GM21447 (cell line): ENCODE results near the gene EEF1A2.

Experiments
- ATAC-seq: cut with Tn5 transposase; IDR thresholded peaks from one replicate; pipeline ENCODE4 v1.9.1; 2021; ENCODE audit not compliant: unreplicated experiment

EEF1A2 gene

DNA sequence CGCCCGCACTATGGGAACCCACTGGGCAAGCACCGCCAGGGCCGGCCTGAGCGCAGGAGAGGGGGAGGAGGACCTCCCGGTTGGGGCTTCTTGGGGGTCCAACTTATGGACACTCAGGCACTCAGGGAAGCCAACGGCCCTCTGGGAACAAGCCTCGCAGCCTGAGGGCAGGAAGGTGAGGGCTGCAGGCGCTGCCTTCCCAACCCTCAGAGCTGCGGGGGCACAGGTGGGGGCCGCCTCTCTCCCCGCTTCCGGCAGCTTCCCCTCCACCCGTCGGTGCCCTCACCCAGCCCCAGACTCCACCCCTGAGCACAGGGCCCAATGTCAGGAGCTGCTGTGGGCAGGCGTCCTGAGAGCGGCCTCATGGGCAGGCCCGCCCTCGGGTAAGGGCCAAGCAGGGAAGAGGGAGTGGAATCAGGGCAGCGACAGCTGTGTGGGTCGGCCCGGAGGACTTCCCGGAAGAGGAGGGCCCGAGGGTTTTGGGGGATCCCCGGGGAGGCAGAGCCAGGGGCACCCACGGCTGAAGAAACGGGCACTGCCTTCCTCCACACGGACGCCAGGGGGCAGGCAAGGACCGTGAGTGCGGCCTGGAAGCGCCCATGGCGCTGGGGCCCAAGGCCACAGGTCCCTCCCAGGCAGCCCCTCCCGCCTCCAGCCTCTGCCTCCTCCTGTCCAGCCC lies 38.8 kb upstream of the EEF1A2 start:
- ATAC-seq: peak; percentile 89

DNA sequence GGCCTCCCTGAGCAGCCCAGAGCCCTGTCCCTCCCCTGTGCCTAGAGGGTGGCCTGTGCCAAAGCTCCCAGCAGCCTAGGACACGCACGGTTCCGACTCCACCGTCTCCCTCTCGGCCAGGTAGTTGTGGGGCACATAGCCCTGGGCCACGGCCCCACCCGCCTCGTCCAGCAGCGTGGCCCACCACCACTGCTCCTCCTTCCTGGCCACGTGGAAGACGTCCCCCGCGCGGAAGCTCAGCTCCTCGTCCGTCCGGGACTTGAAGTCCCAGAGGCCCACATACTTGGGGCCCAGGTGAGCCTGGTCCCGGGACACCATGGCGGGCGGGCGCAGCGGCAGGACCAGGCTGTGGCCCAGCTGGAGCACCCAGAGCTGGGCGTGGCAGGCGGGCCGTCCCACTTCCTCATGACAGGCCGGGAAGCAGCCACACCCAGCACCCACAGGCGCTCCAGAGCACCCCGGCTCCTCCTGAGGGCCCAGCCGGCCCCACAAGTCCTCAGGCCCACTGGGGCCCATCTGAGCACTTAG lies 38.2 kb upstream of the EEF1A2 start, which contains the start of gene PTK6:
PTK6 (minus strand) TSS at position 380 of the 528 bp plus-strand sequence; CDS start at position 318, 62 bp downstream.
- peak; percentile 17 for ATAC-seq

DNA sequence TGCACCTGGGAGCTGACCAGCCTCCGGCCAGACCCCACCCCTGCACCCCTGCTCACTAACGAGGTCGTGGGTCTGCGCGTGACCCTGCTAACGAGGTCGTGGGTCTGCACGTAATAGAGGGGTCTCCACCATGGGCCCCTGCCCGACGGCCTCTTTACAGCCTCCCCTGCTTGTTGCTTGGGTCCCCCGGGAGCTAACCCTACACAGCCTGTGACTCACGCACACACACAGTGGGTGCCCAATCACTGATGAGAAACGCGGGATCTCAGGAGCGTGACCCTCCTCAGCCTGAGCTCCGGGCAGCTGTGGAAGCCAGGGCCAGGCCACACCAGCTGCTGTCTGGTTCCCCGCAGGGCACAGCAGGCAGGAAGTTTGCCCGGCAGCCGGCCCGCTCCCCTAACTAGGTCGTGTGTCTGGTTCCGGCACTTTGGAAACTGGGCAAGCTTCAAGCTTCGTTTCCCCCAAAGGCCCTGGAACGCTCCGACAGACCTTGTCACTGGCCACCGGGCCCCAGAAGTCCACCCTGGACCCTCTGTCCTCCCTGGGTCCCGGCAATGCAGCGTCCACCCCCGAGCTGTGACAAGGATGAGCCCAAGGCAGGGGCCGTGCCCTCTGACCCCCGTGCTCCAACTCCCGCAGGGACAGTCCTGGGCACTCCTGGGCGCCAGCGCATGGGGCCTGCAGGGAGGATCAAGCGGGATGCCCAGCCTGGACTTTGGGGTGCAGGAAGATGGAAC lies 37.5 kb upstream of the EEF1A2 start:
- no peak for ATAC-seq

DNA sequence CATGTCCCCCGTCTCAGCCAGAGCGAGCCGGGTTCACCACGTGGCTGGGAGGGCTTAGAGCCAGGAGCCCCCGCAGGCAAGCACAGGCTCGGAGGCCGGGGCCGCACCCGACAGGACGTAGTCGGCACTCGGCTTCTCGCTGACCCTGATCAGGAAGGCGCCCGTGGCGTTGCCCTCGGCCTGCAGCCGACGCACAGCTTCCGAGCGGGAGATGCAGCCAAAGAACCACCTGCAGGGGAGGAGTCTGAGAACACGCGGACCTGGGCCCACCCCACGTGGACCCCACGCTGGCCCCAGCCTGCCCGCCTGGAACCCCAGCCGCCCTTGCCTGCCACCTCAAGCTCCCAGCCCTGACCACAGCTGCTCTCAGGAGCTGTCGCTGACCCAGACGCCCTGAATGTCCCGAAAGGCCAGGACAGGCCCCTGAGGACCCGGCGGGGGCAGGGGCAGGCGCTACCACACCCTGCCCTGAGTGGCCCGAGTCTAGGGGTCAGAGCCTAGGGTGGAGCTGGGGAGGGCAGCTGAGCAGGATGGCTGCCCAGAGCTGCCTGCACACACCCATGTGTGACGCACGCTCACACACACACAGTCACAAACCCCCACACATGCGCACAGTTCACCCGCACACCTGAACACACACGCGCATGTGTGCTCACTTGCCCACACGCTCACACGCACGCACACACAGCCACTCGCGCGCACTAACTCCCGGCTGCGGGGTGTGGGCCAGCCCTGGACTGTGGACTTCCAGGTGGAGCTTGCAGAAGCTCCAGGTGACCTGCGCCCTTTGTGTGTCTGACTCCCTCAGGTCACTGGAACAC lies 36.2 kb upstream of the EEF1A2 start:
- ATAC-seq: no peak

DNA sequence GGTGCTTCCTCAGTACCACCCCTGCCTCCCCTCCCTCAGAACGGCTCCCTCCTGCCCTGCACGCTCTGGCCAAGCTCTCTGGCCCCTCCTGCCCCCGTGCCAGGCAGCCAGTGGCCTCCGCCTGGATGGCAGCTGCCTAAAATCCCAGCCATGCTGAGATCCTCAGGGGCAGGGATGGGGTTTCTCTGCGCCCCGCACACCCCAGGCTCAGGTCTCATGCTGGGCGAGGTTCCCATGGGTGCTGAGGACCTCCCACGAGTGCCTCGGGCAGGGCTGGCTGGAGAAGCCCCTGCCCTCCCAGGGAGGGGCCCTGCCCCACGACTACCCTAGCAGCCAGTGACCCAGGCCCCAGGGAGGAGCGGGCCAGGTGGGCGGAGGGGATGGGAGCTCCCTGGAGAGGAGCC lies 35.5 kb upstream of the EEF1A2 start:
- no peak for ATAC-seq

DNA sequence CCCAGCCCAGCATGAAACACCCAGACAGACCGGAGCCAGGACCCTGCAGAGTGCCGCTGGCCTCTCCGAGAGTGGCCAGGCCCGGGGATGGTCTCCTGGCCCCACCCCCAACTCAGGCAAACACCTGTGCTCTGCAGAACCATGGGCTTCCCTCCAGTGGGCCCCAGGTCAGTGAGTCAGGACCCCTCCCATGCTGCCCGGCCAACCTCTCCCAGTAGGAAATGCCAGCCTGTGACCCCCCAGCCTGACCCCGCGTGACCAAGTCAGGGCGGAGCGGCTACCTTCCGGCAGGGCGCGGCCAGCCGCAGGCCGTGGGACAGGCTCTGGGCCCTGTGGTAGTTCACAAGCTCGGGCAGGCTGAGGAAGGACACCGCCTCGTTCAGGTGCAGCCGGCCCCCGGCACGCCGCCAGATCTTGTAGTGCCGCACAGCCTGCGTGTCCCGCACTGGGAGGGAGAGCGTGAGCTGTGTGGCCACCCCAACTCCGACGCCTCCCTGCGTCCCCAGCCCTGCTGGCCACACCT lies 35.0 kb upstream of the EEF1A2 start:
- no peak for ATAC-seq

DNA sequence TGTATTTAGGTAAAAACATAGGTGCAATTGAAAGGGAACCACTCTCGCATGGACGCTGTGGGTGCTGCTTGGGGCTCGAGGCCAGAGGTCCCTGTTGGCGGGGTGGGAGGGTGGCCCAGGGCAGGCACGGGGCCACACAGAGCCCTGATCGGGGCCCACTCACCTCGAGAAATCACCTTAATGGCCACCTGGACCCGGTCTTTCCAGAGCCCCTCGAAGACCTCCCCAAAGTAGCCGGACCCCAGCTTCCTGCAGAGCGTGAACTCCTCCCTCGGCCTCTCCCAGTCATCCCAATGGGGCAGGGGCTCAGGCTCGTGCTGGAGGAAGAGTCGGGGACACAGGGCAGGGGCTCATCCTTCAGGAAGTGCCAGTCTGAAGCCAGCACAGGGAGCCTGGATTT lies 34.5 kb upstream of the EEF1A2 start:
- no peak for ATAC-seq

DNA sequence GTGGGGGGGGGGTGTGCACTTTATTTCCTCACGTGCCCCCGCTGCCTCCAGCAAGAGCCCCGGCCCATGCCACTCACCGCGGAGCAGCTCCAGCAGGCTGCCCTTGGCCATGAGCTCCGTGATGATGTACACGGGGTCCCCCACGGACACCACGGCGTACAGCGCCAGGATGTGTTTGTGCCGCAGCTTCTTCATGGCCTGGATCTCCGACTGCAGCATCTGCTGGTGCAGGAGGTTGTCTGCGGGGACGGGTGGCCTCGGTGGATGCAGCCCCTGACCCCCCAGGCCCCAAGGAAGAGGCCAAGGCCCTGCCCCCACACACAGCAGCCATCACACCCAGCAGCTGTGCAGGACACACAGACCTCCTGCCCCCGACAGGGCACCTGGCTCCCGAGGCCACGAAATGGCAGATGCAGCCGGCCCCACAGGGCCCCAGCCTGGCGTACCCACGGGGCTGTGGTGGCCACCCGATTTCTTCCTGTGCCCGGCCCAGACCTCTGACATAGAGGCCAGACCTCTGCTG lies 33.6 kb upstream of the EEF1A2 start:
- no peak for ATAC-seq

DNA sequence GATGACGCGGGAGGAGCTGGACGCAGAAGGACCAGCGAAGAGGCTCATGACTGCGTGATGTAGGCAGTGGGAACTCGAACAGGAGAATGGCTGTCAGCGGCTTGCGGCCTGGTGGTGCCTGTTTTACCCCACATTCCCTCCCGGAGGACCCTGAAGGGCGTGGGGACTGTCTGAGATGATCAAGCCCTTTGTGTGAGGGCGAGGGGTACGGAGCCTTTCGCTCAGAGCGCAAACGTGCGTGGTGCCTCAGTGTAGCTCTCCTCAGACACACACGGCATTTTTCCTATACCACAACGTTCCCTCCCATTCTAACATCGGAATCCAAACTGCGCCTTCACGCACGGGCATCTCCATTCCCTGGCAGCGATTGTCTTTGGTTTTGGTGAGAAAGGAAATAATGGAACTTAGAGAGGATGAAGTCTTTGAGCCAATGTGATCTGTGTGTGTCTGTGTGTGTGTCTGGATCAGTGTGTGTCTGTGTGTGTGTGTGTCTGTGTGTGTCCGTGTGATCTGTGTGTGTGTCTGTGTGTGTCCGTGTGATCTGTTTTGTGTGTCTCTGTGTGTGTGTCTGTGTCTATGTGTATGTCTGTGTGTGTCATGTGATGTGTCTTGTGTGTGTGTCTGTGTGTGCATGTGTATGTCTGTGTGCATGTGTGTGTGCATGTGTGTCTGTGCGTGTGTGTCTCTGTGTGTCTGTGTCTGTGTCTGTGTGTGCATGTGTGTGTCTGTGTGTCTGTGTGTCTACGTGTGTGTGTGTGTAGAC lies 33.0 kb upstream of the EEF1A2 start:
- no peak for ATAC-seq

DNA sequence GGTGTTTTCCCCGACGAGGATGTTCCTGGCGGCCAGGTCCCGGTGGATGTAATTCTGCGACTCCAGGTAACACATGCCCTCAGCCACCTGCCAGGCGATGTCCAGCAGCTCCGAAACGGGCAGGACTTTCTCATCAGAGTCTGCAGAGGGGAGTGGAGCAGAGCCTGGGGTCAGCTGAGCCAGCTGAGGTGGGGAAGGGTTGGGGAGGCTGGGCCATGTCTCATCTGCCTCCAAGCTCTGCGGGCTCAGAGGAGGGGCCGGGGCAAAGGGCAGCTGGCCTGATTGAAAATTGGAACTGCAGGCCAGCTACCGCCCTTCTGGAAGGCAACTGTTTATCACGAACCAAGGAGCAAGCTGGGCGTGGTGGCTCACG lies 31.9 kb upstream of the EEF1A2 start:
- no peak for ATAC-seq

DNA sequence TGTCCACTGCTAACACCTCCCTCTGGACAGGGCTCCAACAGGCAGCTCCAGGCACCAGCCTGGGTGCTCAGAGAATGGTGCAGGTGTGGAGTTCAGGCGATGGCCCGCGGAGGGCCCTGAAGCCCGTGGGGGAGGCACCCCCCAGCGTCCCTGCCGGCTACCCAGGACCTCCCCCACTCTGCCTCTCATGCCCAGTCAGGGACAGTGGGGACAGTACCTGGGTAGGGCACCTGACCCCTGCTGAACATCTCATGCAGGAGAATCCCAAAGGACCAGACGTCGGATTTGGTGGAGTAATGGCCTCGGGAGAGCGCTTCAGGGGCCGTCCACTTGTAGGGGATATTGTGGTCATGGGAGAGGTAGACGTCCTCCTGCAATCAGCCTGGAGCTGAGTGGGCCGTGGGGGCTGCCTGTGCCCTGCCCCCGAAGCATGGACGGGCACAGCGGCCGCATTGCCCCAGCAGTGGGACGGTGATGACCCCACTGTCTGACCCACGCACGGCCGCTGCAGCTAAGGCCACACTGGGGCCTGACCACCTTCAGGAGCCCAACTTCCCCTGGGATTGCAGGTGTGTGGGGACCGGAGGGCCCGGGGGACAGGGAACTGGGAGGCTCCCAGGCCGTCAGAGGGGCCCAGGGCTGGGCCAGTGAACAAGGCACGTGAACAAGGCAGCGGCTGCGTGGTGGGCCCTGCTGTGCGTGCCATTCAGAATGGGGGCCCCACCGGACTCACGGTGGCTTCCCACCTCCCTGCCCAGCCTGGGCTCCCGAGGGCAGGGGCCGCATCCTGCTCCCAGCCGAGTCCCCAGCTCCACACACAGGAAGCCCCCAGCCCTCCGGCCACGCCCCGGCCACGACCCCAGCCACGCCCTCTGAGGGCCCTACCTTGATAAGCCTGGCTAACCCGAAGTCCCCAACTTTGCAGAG lies 31.2 kb upstream of the EEF1A2 start:
- no peak for ATAC-seq

DNA sequence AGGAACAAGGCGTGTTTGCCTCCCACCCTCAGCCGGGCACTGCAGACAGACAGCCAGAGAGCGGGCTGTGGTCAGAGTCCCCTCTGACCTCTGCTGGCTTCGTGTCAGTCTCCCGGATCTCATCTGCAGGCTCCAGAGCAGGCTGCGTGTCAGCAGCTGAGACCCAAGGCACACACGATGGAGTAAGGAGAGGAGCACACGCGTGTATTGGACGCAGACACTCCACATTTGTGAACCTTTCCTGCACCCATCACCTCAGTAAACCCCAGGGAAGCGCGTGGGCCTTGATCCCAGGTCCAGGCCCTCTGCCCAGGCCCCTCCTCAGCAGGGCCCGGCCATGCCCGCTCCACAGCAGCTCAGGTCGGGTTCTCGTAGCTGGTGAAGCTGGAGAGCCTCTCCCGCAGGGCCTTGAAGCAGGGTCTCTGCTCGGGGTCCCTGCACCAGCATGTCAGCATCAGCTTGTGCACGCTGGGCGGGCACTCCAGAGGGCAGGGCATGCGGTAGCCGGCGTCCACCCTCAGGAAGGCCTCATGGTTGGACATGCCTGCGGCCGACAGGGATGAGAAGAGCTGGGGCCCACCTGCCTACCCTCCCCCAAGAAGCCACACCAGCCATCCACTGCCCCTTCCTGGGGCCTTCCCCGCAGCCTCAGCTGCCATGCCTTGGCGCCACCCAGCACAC lies 30.4 kb upstream of the EEF1A2 start:
- no peak for ATAC-seq

DNA sequence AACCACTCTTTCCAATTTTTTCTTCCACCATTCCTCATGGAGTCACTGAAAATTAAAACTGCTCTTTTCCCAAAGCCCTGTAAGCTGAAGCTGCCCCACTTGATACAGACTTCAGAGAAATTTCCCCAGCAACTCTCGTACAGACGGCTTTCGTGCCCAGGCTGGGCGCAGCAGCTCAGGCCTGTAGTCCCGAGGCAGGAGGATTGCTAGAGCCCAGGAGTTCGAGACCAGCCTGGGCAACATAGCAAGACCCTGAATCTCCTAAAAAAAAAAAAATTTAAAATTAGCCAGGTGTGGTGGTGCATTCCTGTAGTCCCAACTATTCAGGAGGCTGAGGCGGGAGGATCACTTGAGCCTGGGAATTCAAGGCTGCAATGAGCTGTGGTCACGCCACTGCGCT lies 28.3 kb upstream of the EEF1A2 start:
- no peak for ATAC-seq

DNA sequence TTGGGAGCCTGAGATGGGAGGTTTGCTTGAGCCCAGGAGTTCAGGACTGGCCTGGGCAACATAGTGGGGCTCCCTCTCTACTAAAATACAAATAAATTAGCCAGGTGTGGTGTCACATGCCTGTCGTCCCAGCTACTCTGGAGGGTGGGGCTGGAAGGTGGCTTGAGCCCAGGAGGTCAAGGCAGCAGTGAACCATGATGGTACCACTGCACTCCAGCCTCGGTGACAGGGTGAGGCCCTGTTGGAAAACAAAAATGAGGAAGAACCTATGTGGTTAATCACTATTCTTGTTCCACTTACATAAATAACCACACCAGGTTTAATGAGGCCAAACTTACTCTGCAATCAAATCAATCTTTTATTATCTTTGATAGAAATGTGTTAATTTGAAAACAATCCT lies 27.1 kb upstream of the EEF1A2 start:
- ATAC-seq: no peak

DNA sequence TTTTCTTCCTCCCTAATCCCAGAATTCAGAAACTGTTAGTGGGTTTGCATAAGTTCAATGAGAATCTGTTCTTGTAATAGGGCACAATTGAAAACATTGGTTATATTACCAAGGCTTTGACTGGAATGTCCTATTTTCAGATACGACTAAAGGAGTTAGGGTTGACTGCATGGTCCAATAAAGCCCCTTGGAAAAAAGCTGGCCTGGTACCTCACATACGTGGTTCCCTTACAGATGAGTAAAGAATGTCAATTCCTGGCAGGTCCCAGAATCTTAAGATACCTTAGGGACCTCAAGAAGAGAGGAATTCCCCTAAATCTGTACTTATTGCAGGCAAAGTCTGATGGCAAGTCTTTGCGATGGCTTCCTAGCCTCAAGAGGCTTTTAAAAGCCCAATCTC lies 26.3 kb upstream of the EEF1A2 start:
- ATAC-seq: no peak

DNA sequence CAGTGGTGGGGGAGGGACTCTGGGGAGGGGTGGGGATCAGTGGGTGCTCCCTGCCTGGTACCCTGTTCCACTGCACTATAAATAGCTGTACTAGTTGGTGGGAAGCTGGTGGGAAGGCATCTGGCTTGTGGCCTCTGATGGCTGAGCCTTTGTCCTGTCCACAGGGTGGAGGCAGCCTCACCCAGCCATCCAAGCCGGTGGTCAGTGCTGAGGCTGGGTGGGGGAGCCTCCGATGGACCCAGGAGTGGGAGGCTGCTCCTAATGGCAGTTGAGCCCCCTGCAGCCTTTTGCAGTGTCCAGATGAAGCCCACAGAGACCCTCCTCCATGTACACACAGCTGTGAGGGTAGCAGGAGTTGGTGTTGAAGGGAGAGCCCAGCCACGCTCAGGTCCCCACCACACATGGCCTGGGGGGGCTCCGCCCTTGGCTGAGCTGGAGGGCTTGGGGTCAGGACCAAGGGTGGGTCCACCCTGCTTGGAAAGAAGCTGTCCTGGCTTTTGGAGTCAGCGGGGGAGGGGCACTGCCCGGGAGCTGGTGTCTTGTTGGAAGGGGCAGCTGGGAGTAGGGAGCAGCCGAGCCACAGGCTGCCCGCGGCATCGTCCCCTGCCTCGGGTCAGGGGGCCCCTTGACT lies 24.2 kb upstream of the EEF1A2 start:
- ATAC-seq: no peak

DNA sequence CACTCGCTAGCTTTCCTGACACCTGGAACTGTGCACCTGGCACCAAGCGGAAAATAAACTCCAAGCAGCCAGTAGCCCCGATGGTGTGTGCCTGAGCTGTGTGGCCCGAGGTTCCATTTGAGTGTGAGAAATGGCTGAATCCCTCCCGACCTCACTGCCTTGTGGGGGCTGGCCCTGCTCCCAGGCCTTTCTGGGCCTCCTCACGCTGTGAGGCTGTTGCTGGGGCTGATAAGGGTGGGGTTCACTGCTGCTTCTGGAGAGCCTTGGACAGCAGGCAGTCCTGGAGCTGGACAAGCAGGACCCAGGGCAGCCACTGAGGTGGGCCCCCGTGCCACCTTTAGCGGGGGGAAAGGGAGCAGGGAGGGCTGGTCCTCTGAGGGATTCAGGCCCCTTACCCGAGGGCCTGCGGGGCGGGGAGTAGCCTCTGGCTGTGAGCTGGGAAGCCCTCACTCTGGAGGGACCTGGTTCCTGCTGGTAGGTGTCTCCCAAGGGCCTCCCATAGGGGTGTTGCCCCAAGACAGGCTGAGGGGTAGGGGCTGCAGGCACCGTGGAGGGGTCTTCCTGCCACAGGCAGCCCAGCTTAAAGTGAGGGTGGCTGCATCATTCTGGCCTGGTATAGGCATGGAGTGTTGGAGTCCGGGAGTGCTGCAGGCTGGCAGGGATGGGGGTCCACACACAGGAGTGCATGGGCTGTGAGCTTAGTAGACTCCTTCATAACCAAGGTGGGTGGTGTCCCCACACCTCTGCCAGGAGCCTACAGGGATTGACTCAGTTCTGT lies 23.4 kb upstream of the EEF1A2 start:
- ATAC-seq: no peak

DNA sequence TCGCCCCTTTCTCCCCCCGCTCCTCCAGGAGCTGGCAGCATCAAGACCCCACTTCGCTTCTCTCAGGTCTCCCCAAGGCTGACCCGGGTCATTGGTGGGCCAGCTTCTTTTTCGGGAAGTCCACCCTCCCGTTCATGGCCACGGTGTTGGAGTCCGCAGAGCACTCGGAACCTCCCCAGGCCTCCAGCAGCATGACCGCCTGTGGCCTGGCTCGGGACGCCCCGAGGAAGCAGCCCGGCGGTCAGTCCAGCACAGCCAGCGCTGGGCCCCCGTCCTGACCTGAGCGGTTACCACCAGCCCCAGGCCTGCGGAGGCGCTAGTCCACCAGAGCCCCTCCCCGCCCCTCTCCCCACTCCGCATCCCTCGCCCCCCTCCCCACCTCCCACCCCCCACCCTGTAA lies 22.7 kb upstream of the EEF1A2 start:
- ATAC-seq: no peak
